Limb (tissue), 2 donors: ENCODE measurements around the gene LRBA.
"Not testable (repeated sequence)": the region's sequence is repeated elsewhere in the genome, so short reads cannot be mapped to it uniquely, and the experiment has no call there.

ENCODE experiments used
- DNase-seq, 2 donors: peaks; one replicate each; pipeline ENCODE4 v3.0.0-alpha.2; 2016; ENCODE audit errors: extremely low spot score in 2 of 2

LRBA gene

DNA sequence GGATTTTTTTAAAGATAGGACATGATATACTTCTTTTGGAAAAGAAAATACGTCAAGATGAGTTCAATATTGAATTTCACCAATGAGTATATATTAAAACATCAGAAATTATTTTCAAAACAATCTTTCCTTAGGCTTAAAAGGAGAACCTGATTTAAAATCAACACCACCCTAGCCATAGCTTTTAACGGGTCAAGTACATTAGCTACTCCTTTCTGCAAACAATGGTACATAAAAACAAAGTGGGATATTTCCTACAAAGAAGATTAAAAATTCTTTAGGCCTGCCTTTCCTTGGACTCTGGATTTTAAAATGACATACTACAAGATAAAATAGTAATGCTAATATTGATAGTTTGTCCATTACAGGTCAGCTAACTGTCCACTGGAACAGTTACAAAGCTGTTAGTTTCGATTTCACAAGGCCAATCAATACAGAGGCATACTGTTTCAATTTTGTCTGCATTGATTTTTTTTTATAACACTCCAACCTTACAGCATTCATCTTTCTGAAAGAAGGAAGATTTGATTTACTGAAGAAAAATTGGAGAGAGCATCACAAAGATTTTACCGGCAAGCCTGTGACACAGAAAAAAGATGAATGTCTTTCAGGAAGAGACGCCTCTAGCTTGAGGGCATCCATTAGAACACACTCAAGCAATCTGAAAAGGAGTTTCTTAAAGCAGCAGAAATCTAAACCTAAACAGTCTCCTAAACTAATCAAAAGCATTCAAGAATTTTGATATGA, 335.9 kb downstream of the LRBA start:
- DNase-seq: no peak

- no peak for DNase-seq
Observed at GRCh38 chr4:150673793-150674192, 341.3 kb downstream of the LRBA start.

DNA sequence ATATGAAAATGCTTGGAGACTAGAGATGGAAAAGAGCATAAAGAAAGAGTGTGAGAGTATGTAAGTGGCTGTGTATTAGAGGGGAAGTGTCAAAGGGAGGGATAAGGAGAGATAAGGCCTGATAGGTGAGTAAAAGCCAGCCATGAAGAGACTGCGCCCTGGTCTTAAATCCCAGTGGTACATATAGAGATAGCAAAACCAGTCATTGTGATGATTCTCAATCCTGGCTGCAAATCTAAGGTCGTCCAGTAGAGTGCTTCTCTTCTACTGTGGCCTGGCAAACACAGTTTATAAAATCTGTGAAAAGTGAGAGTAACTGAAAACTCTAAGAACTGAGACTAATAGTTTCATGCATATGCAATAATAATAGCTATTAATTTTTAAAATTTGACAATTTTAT, 346.3 kb downstream of the LRBA start:
- DNase-seq: no peak

DNA sequence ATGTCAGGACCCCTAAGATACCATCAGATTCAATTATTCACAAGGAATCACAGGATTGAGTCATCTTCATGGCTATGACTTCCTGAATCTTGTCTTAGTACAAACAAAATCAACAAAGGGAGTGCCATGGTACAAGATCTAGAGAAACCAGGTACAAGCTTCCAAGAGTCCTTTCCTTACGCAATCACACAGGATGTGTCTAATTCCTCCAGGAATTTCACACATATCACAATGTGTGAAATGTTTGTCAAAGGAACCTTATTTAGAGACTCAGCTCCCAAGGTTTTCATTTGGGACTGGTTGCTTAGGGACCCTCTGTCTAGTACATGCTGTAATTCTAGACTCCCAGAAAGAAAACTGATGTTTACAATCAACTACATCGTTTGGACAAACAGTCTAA, 350.1 kb downstream of the LRBA start:
- no peak for DNase-seq

GRCh38 chr4:150662686-150663085, 352.4 kb downstream of the LRBA start:
- DNase-seq: no peak

- DNase-seq: not testable (repeated sequence)
Observed at GRCh38 chr4:150661551-150661950, 353.5 kb downstream of the LRBA start.

- not testable (repeated sequence) for DNase-seq
Observed at GRCh38 chr4:150658258-150658657, 356.8 kb downstream of the LRBA start.

- DNase-seq: no peak
Observed at GRCh38 chr4:150656891-150657290, 358.2 kb downstream of the LRBA start.

DNA sequence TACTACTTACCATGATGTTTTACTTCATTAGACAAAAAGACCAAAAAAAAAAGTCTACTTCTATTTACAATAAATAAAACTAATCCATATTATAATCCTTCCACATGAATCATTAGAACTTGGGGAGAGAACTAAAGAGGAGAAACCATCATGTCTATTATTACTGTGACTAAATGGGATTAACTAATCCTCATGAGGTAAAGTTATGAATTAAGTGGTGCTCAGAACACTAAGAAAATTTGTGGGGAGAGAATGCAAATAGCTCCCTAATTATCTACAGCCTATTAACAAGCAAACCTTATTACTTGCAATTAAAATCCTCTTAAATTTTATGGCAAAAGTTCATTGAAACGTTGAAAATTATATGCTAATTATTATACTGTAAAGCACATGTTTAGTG, 364.3 kb downstream of the LRBA start:
- no peak for DNase-seq

GRCh38 chr4:150648123-150648522, 367.0 kb downstream of the LRBA start:
- no peak for DNase-seq

GRCh38 chr4:150647008-150647407, 368.1 kb downstream of the LRBA start:
- DNase-seq: no peak

- no peak for DNase-seq
Observed at GRCh38 chr4:150641612-150642011, 373.5 kb downstream of the LRBA start.

DNA sequence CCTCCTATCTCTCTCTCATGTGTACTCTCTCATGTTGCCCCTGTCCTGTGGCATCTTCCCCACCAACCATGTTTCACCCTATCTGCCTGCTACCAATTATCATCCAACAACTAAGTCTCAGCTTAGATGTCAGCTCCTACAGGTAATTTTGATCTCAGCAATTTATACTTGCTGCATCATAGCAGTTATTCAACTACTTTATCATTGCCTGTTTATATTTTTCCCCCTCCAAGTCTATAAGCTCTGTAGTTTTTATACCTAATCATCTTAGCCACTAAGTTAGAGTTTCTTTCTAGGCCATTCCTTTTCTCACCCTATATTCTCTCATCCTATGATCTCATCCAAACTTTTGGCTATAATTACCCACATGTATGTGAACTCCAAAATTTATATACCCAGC, 382.4 kb downstream of the LRBA start:
- DNase-seq: no peak

GRCh38 chr4:150628073-150628472, 387.0 kb downstream of the LRBA start:
- DNase-seq: no peak

- DNase-seq: no peak
Observed at GRCh38 chr4:150625033-150625432, 390.1 kb downstream of the LRBA start.

DNA sequence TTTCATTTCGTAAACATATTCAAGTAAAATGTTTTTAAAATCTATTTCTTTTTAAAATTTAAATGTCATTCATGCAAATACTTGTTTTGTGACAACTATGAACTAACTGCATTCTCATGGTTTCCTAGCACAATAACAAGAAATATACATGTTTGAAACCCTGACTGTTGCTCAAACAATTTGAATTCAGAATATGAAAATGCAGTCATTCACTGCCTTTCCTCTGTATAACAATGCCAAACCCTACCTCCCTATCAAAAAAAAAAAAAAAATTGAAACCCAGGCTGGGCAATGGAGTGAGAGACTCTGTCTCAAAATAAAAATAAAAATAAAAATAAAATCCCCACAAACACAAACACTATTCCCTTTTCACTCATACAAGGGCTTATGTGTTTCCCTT, 391.0 kb downstream of the LRBA start:
- DNase-seq: no peak

- DNase-seq: no peak
Observed at GRCh38 chr4:150619042-150619441, 396.0 kb downstream of the LRBA start.

DNA sequence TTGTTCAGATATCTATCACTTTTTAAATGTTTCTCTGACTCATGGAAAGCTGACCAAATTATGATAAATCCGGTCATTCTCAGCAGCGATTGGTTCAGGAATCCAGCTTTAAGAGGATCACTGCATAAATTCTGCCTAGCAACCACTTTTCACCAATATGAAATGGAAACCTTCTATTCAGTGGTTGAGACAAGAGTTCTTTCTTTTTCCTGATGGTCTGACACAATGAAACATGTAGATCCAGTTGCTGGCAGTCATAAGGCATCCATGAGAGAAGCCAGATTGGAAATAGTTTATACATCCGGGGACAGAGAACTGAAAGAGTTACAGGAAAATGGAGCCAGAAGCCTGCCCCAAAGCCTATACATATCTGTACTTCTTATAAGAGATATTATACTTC, 406.0 kb downstream of the LRBA start:
- DNase-seq: no peak

GRCh38 chr4:150600812-150601445, 414.2 kb downstream of the LRBA start:
- DNase-seq: no peak

DNA sequence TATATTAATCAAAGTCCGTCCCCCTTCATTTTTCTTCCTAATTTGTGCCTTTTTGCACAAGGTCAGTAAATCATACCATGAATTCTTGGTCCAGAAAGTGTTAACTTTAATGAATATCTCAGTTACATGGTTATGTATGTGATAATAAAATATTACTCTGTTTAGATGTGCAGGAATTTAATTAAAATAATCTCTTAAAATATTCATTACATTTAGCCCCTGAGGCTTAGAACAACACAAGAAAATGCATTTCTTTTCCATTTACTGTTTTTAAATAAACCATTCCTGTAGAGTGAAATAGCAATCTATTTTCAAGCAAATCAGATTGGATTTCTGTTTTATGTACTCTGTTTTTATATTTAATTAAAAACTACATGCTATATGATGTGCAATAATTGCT, 415.5 kb downstream of the LRBA start:
- no peak for DNase-seq

GRCh38 chr4:150598909-150599308, 416.2 kb downstream of the LRBA start:
- DNase-seq: no peak

DNA sequence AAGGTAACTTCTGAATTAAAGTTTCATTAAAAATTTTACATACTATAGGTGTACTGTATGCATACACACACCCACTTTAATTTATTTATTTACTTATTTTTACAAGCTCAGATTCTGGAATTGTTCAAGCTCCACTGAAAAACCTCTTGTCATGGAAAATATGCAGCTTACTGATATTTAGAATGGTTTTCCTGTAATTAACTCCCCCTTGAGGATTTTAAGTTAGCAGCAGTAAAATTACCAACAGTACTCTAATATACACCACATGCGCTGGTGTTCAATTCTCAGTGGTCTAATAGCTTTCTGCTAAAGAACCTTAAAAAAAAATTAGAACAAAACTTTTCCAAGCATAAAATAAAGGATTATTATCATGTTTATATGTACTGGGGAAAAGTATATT, 421.1 kb downstream of the LRBA start:
- no peak for DNase-seq

- DNase-seq: no peak
Observed at GRCh38 chr4:150591904-150592303, 423.2 kb downstream of the LRBA start.
